GM19397 (cell line): Measurements from ENCODE around the gene C1S.
"Not testable (repeated sequence)": the region's sequence is repeated elsewhere in the genome, so short reads cannot be mapped to it uniquely, and the experiment has no call there.

Source experiments
- ATAC-seq: cut with Tn5 transposase; IDR thresholded peaks from one replicate; pipeline ENCODE4 v1.9.1; 2021; ENCODE audit warnings: mild to moderate bottlenecking, moderate library complexity; ENCODE audit not compliant: unreplicated experiment

Gene C1S

GRCh38 chr12:7046383-7047105 lies 14.0 kb upstream of the C1S start:
- no peak for ATAC-seq

- no peak for ATAC-seq
Observed at GRCh38 chr12:7047306-7047705, 13.2 kb upstream of the C1S start.

GRCh38 chr12:7049445-7049951 lies 11.0 kb upstream of the C1S start:
- ATAC-seq, result not testable (repeated sequence)

GRCh38 chr12:7049973-7050372 lies 10.5 kb upstream of the C1S start:
- not testable (repeated sequence) for ATAC-seq

- no peak for ATAC-seq
Observed at GRCh38 chr12:7054925-7055324, 5.6 kb upstream of the C1S start.

- ATAC-seq, result not testable (repeated sequence)
Observed at GRCh38 chr12:7055736-7056135, 4.8 kb upstream of the C1S start.

GRCh38 chr12:7058163-7058845 lies 2.2 kb upstream of the C1S start:
- ATAC-seq, result no peak

- ATAC-seq, result no peak
Observed at GRCh38 chr12:7058850-7059395, 1.6 kb upstream of the C1S start.

GRCh38 chr12:7059780-7060179 lies 738 bp upstream of the C1S start:
- ATAC-seq, result no peak

GRCh38 chr12:7061138-7061537 lies 620 bp downstream of the C1S start:
- no peak for ATAC-seq

- no peak for ATAC-seq
Observed at GRCh38 chr12:7061596-7061995, 1.1 kb downstream of the C1S start.

GRCh38 chr12:7064516-7064915 lies 4.0 kb downstream of the C1S start:
- no peak for ATAC-seq

GRCh38 chr12:7065073-7065623 lies 4.6 kb downstream of the C1S start:
- ATAC-seq, result no peak

- ATAC-seq, result no peak
Observed at GRCh38 chr12:7066596-7066995, 6.1 kb downstream of the C1S start.

- ATAC-seq, result no peak
Observed at GRCh38 chr12:7067096-7067495, 6.6 kb downstream of the C1S start.

GRCh38 chr12:7068240-7068993 lies 7.9 kb downstream of the C1S start:
- ATAC-seq, result no peak

- ATAC-seq, result no peak
Observed at GRCh38 chr12:7068994-7069346, 8.5 kb downstream of the C1S start.

GRCh38 chr12:7069386-7069785 lies 8.9 kb downstream of the C1S start:
- no peak for ATAC-seq

- no peak for ATAC-seq
Observed at GRCh38 chr12:7072035-7072434, 11.5 kb downstream of the C1S start.

GRCh38 chr12:7072554-7072953 lies 12.0 kb downstream of the C1S start:
- ATAC-seq, result no peak

GRCh38 chr12:7073946-7074345 lies 13.4 kb downstream of the C1S start:
- ATAC-seq, result no peak
